NT2/D1 (cell line): ENCODE data around the gene TBK1.

ENCODE experiments used
- DNase-seq: peaks from one replicate; pipeline ENCODE4 v3.0.0-alpha.2; 2011; ENCODE audit warnings: low read depth, low spot score
- H3K27me3 ChIP-seq: 2 replicates; pipeline ENCODE4 v1.6.0; 2011; ENCODE audit warnings: mild to moderate bottlenecking; ENCODE audit not compliant: insufficient read length, insufficient read depth
- H3K36me3 ChIP-seq: 2 replicates; pipeline ENCODE4 v1.6.1; 2011; ENCODE audit warnings: mild to moderate bottlenecking, low read length, mixed read lengths; ENCODE audit not compliant: insufficient read depth, insufficient read length
- H3K4me1 ChIP-seq: 2 replicates; pipeline ENCODE4 v1.5.1; 2011; ENCODE audit not compliant: insufficient read depth, insufficient read length
- H3K4me3 ChIP-seq: 2 replicates; pipeline ENCODE4 v1.5.1; 2011; ENCODE audit warnings: low read depth; ENCODE audit not compliant: insufficient read length
- H3K9ac ChIP-seq: 2 replicates; pipeline ENCODE4 v1.6.0; 2011; ENCODE audit warnings: low read depth; ENCODE audit not compliant: insufficient read length
- H3K9me3 ChIP-seq: 2 replicates; pipeline ENCODE4 v1.5.1; 2011; ENCODE audit warnings: mild to moderate bottlenecking, low read length; ENCODE audit not compliant: insufficient read depth
- SUZ12 ChIP-seq: IDR thresholded peaks from 2 replicates; pipeline ENCODE4 v1.6.1; 2011; ENCODE audit not compliant: insufficient read length, insufficient read depth; ENCODE audit errors: extremely low read depth
- YY1 ChIP-seq: IDR thresholded peaks from 2 replicates; pipeline ENCODE4 v1.6.1; 2011; ENCODE audit not compliant: insufficient read length, insufficient read depth
- ZNF274 ChIP-seq: IDR thresholded peaks from 2 replicates; pipeline ENCODE4 v1.6.1; 2011; ENCODE audit warnings: mild to moderate bottlenecking, low read depth, low read length

TBK1 gene

GRCh38 chr12:64455506-64455905, 3.6 kb downstream of the TBK1 start:
- H3K9me3 ChIP-seq = no peaks in the 10 kb centered on the region
- peaks cover 3% of the 10 kb centered on the region for H3K4me1 ChIP-seq
- DNase-seq = no peak
- H3K9ac ChIP-seq = no peak overlapping the region
- no peak overlapping the region for H3K4me3 ChIP-seq
- TF ChIP-seq ZNF274 (no peak), SUZ12 (no peak), YY1 (no peak)
- no peaks in the 10 kb centered on the region for H3K27me3 ChIP-seq
- H3K36me3 ChIP-seq = peaks cover 30% of the 10 kb centered on the region

- no peaks in the 10 kb centered on the region for H3K27me3 ChIP-seq
- no peaks in the 10 kb centered on the region for H3K9me3 ChIP-seq
- TF ChIP-seq ZNF274 (no peak), YY1 (no peak)
- DNase-seq = no peak
- H3K9ac ChIP-seq = no peak overlapping the region
- peaks cover 30% of the 10 kb centered on the region for H3K36me3 ChIP-seq
- H3K4me1 ChIP-seq = peaks cover 3% of the 10 kb centered on the region
- no peak overlapping the region for H3K4me3 ChIP-seq
Measured at GRCh38 chr12:64456119-64456518, 4.2 kb downstream of the TBK1 start.

GRCh38 chr12:64457032-64457431, 5.1 kb downstream of the TBK1 start:
- DNase-seq = no peak
- Histone ChIP-seq H3K36me3 (peaks cover 39% of the 10 kb centered on the region), H3K4me1 (peaks cover 3% of the 10 kb centered on the region)

GRCh38 chr12:64457466-64457865, 5.5 kb downstream of the TBK1 start:
- Histone ChIP-seq H3K36me3 (peaks cover 40% of the 10 kb centered on the region), H3K4me1 (peaks cover 3% of the 10 kb centered on the region)

More at GRCh38 chr12:64457032-64457431, 5.1 kb downstream of the TBK1 start:
- Histone ChIP-seq H3K9ac (no peak overlapping the region), H3K9me3 (no peaks in the 10 kb centered on the region), H3K4me3 (no peak overlapping the region), H3K27me3 (no peaks in the 10 kb centered on the region)
- no peak for TF ChIP-seq YY1
- TF ChIP-seq SUZ12 = no peak
- TF ChIP-seq ZNF274 = no peak

GRCh38 chr12:64457923-64458322, 6.0 kb downstream of the TBK1 start:
- no peak for TF ChIP-seq YY1
- TF ChIP-seq ZNF274 = no peak
- no peak for TF ChIP-seq SUZ12
- H3K4me1 ChIP-seq = peaks cover 3% of the 10 kb centered on the region

More at GRCh38 chr12:64457466-64457865, 5.5 kb downstream of the TBK1 start:
- Histone ChIP-seq H3K9me3 (no peaks in the 10 kb centered on the region), H3K9ac (no peak overlapping the region), H3K27me3 (no peaks in the 10 kb centered on the region), H3K4me3 (no peak overlapping the region)
- no peak for DNase-seq
- no peak for TF ChIP-seq SUZ12
- no peak for TF ChIP-seq ZNF274
- no peak for TF ChIP-seq YY1

GRCh38 chr12:64459394-64459891, 7.5 kb downstream of the TBK1 start:
- no peak for TF ChIP-seq YY1
- TF ChIP-seq SUZ12 = no peak
- TF ChIP-seq ZNF274 = no peak
- H3K9ac ChIP-seq = no peak overlapping the region
- H3K4me3 ChIP-seq = no peak overlapping the region
- peaks cover 3% of the 10 kb centered on the region for H3K4me1 ChIP-seq
- no peaks in the 10 kb centered on the region for H3K27me3 ChIP-seq
- H3K36me3 ChIP-seq = peaks cover 48% of the 10 kb centered on the region
- no peaks in the 10 kb centered on the region for H3K9me3 ChIP-seq
- no peak for DNase-seq

More at GRCh38 chr12:64457923-64458322, 6.0 kb downstream of the TBK1 start:
- H3K9ac ChIP-seq = no peak overlapping the region
- no peaks in the 10 kb centered on the region for H3K27me3 ChIP-seq
- DNase-seq = no peak
- no peaks in the 10 kb centered on the region for H3K9me3 ChIP-seq
- H3K36me3 ChIP-seq = peaks cover 45% of the 10 kb centered on the region
- H3K4me3 ChIP-seq = no peak overlapping the region

GRCh38 chr12:64461634-64462414, 9.9 kb downstream of the TBK1 start:
- H3K36me3 ChIP-seq = peaks cover 61% of the 10 kb centered on the region
- DNase-seq = no peak

More at GRCh38 chr12:64461634-64462414, 9.9 kb downstream of the TBK1 start:
- H3K9ac ChIP-seq = no peak overlapping the region
- no peaks in the 10 kb centered on the region for H3K27me3 ChIP-seq
- no peak overlapping the region for H3K4me3 ChIP-seq
- H3K4me1 ChIP-seq = peaks cover 3% of the 10 kb centered on the region
- H3K9me3 ChIP-seq = no peaks in the 10 kb centered on the region
- no peak for TF ChIP-seq YY1
- no peak for TF ChIP-seq SUZ12
- TF ChIP-seq ZNF274 = no peak
